ENCODE measurements around the gene CST8.

DNA sequence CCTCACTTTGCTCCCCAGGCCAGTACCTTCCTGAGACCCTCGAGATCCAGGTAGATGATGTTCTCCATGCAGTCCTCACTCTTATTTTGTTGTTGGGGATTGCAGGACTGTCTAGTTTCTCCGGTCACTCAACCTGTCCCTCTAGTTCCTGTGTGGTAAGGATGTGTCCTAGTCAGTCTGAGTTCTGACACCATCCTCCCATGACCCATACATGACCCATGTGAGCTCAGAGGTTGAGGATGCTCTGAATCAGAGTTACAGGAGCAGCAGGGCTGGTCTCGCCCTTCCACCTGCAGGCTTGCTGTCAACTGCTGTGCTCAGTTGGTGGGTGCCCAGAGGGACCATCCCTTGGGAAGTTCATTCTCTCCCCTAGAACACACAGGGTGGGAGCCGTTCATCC lies 11.9 kb upstream of the CST8 start:
- TF ChIP-seq CEBPB (IDR thresholded peaks at IDR 0.05; ENCODE audit: low read depth, low read length) (no peak), POLR2A (IDR thresholded peaks at IDR 0.05; ENCODE audit: low read depth, low read length) (no peak), NFE2L2 (IDR thresholded peaks at IDR 0.05; ENCODE audit: low read depth, low read length) (no peak), MAFK (IDR thresholded peaks at IDR 0.05; ENCODE audit: low read depth, low read length) (no peak), RAD21 (IDR thresholded peaks at IDR 0.05; ENCODE audit: low read length) (no peak), RCOR1 (IDR thresholded peaks at IDR 0.05; ENCODE audit: insufficient replicate concordance, low read length) (no peak)
- TF ChIP-seq, protein P1, sequence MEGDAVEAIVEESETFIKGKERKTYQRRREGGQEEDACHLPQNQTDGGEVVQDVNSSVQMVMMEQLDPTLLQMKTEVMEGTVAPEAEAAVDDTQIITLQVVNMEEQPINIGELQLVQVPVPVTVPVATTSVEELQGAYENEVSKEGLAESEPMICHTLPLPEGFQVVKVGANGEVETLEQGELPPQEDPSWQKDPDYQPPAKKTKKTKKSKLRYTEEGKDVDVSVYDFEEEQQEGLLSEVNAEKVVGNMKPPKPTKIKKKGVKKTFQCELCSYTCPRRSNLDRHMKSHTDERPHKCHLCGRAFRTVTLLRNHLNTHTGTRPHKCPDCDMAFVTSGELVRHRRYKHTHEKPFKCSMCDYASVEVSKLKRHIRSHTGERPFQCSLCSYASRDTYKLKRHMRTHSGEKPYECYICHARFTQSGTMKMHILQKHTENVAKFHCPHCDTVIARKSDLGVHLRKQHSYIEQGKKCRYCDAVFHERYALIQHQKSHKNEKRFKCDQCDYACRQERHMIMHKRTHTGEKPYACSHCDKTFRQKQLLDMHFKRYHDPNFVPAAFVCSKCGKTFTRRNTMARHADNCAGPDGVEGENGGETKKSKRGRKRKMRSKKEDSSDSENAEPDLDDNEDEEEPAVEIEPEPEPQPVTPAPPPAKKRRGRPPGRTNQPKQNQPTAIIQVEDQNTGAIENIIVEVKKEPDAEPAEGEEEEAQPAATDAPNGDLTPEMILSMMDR (conservative IDR thresholded peaks at IDR 0.05; ENCODE audit: low read depth, low read length) = no peak
- TF ChIP-seq, protein P2, sequence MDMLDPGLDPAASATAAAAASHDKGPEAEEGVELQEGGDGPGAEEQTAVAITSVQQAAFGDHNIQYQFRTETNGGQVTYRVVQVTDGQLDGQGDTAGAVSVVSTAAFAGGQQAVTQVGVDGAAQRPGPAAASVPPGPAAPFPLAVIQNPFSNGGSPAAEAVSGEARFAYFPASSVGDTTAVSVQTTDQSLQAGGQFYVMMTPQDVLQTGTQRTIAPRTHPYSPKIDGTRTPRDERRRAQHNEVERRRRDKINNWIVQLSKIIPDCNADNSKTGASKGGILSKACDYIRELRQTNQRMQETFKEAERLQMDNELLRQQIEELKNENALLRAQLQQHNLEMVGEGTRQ (IDR thresholded peaks at IDR 0.05; ENCODE audit: low read depth, low read length) = no peak
